Mononuclear cell (primary cell): ENCODE results near the gene FARS2. TPM values are rescaled to one million over a fixed set of nuclear protein-coding genes. Genes with fewer than 3 reads are reported as not detected.

Experiments
- H3K27me3 ChIP-seq: 2 replicates; pipeline ENCODE4 v1.6.0; 2011; ENCODE audit warnings: low read length, control low read depth; ENCODE audit not compliant: insufficient read depth
- H3K4me1 ChIP-seq: 2 replicates; pipeline ENCODE4 v1.5.1; 2011; ENCODE audit warnings: mild to moderate bottlenecking, low read length, control low read depth; ENCODE audit not compliant: insufficient read depth
- H3K4me3 ChIP-seq: 2 replicates; pipeline ENCODE4 v1.5.1; 2011; ENCODE audit warnings: mild to moderate bottlenecking, low read length, moderate library complexity
- H3K9me3 ChIP-seq: 2 replicates; pipeline ENCODE4 v1.5.1; 2011; ENCODE audit warnings: low read depth, mild to moderate bottlenecking, control low read depth, low read length
- total RNA-seq: library from RNA; depleted of rRNA; stranded (reverse); fragments of >200 nt; gene quantifications from one replicate; pipeline ENCODE4 v1.2.3, GENCODE V29; 2012

FARS2 gene
- total RNA-seq, 1 donor = 13.5 TPM

DNA sequence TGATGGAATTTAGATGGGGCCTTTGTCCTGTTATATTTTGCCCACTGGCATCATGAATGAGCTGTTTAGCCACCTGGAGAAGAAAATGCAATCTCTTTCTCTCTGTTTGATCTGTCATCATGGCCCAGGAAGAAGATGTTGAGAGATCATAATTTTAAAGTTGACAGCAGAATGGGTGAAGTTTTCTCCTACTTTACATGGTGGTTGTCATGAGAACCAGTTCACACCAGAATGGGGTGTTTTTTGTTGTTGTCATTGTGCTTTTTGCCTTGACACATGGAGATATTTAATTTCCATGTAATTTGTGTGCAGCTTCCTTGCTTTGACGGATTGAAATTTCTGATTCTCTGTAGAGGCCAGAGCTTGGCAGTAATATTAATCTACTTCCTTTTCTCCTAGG lies 122.5 kb downstream of the FARS2 start:
- no peak overlapping the region for H3K4me3 ChIP-seq
- H3K27me3 ChIP-seq = no peaks in the 10 kb centered on the region
- H3K4me1 ChIP-seq = no peaks in the 10 kb centered on the region
- no peaks in the 10 kb centered on the region for H3K9me3 ChIP-seq

DNA sequence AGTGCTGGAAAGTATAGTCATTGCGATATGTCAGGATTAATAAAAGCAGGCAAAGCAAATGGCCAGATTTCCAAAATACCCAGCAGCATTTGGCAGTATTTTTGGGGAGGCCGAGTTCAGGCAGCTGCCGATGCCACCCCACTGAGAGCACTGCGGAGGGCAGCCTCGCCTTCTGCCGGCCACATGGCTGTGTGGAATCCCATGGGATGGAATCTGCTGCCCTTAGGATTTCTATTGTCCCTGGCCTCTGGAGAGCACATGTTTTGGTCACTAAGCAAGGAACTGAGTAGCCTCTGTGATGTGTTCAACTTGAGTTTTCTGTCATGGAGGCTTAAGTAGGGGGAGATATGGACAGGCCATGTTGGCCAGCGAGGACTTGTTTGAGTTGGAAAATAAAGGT lies 123.0 kb downstream of the FARS2 start:
- Histone ChIP-seq H3K9me3 (no peaks in the 10 kb centered on the region), H3K4me1 (no peaks in the 10 kb centered on the region)

DNA sequence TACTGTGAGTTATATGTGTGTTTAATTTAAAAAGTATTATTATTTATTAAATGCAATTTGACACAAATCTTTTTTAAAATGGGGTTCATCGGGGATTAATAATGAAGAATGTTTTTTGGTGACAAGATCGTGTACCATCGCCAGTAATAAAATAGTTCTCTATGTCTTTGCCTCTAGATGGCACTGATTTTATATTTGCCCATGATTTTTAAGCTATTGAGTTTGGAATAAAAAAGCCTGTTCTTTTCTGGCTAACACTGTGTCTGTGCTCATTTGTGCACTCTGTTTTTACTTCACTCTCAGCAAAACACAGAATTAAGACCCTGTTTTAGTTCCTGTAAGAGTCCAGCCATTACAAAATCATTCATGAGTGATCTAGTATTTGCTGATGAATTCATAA lies 127.0 kb downstream of the FARS2 start:
- Histone ChIP-seq H3K27me3 (no peaks in the 10 kb centered on the region), H3K4me1 (no peaks in the 10 kb centered on the region), H3K4me3 (no peak overlapping the region), H3K9me3 (no peaks in the 10 kb centered on the region)

More for the DNA sequence above, 123.0 kb downstream of the FARS2 start:
- Histone ChIP-seq H3K27me3 (no peaks in the 10 kb centered on the region), H3K4me3 (no peak overlapping the region)

DNA sequence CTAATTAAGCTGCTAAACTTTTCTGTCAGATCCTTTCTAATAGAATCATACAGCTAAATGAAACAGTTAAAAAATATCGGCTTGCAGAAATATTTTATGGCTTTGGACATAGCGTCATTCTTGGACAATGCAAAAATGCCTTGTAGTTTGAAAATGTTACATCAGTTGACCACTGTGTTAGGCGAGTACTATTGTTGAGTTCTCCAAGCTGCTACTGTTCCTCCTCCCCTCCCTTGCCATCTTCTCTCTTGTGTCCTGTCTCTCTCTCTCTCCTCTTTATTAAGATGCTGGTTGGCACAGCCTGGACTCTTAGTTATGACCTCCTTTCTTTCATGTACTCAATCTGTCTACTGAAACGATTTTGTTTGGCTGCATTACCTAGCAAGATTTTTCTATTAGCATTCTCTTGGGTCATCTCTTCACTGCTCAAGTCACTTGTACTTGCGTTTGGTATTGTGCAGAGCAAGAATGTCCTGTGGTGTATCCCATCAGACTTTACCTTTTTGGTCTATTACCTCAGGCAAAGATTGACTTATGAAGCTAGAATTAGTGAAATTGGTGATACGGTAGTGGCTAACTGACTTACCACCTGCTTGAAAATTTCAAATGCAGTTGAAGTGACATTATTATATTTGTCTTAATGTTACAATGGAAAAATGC lies 127.9 kb downstream of the FARS2 start:
- Histone ChIP-seq H3K9me3 (no peaks in the 10 kb centered on the region), H3K4me3 (no peak overlapping the region), H3K4me1 (no peaks in the 10 kb centered on the region), H3K27me3 (no peaks in the 10 kb centered on the region)

DNA sequence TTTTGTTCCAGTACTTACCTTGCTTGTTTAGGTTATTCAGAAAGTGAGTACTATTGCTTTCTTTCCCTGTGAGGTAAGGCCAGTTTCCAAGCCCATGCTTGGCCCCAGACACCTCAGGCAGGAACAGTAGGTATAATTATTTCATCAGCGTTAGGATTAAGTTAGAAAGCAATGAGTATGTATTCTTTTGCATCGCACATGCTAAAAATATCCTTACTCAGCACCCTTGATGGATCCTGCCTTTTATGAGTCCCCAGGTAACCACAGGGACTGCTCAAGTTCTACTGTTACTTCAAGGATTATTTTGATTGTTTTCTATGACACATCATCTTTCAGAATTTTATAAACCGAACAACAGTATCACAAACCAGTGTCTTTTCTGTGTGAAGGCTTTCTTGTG lies 128.9 kb downstream of the FARS2 start:
- no peaks in the 10 kb centered on the region for H3K9me3 ChIP-seq
- H3K4me1 ChIP-seq = no peaks in the 10 kb centered on the region
- H3K27me3 ChIP-seq = no peaks in the 10 kb centered on the region
- H3K4me3 ChIP-seq = no peak overlapping the region

DNA sequence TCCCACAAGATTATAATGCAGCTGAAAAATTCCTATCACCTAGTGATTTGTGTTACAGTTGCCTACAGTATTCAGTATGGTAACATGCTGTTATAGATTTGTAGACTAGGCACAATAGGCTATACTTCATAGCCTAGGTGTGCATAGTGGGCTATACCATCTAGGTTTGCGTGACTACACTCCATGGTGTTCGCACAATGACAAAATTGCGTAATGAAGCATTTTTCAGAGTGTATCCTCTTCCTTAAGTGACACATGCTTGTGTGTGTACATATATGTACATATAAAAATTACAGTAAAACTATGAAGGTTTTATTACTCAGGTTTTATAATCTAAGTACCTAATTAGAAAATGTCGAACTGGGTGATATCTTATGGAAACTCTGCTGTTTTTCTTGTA lies 133.0 kb downstream of the FARS2 start:
- Histone ChIP-seq H3K4me3 (no peak overlapping the region), H3K4me1 (no peaks in the 10 kb centered on the region), H3K27me3 (no peaks in the 10 kb centered on the region), H3K9me3 (no peaks in the 10 kb centered on the region)

DNA sequence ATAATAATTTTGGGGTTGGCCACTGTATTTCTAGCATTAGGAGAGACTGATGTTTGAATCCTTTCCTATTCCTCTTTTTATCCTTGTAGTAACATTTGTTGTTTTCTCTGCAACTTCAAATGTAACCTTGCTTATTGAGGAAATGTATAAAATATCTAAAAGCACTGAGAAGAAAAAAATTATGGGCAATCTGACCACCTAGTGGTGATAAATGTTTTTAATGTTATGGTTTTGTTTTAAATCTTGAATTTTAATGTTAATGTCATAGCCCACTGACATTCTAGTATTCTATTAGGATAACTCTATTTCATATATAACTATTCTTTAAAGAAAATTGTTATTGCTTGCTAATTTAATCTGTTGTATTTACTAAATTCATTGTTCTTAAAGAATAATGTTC lies 134.4 kb downstream of the FARS2 start:
- Histone ChIP-seq H3K9me3 (no peaks in the 10 kb centered on the region), H3K27me3 (no peaks in the 10 kb centered on the region), H3K4me1 (no peaks in the 10 kb centered on the region), H3K4me3 (no peak overlapping the region)

DNA sequence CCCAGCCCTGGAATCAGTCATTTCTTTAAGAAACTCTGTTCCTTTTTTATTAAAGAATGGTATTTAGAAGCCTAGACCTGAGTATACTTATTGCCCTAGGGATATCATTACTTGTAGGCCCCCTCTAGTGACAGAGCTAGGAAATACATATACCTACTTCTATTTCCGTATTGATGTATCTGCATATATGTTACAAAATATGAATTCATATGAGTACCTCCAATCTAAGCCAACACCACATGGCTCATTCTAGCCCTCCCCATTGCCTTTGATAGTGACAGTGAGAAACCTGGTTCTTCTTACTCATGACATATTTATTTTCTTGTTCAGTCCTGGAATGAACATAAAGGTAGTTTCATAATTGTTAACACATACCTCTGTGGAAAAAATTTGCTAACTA lies 137.2 kb downstream of the FARS2 start:
- Histone ChIP-seq H3K4me1 (no peaks in the 10 kb centered on the region), H3K27me3 (no peaks in the 10 kb centered on the region), H3K9me3 (peaks cover 5% of the 10 kb centered on the region), H3K4me3 (no peak overlapping the region)

DNA sequence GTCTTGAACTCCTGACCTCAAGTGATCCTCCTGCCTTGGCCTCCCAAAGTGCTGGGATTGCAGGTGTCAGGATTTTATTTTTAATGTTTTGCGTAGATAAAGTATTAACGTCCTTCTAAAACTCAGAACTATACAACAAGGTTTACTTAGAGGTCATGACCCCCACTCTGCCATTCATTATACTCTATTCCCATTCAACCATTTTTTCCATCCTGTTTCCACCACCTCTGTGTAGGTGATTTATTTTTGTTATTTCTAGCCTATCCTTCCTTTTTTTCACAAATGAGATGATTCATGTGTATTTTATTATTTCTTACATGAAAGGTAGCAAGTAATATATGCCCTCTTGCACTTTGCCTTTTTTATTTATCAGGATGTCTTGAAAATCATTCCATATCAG lies 138.1 kb downstream of the FARS2 start:
- peaks cover 5% of the 10 kb centered on the region for H3K9me3 ChIP-seq
- no peaks in the 10 kb centered on the region for H3K27me3 ChIP-seq
- no peaks in the 10 kb centered on the region for H3K4me1 ChIP-seq
- no peak overlapping the region for H3K4me3 ChIP-seq

DNA sequence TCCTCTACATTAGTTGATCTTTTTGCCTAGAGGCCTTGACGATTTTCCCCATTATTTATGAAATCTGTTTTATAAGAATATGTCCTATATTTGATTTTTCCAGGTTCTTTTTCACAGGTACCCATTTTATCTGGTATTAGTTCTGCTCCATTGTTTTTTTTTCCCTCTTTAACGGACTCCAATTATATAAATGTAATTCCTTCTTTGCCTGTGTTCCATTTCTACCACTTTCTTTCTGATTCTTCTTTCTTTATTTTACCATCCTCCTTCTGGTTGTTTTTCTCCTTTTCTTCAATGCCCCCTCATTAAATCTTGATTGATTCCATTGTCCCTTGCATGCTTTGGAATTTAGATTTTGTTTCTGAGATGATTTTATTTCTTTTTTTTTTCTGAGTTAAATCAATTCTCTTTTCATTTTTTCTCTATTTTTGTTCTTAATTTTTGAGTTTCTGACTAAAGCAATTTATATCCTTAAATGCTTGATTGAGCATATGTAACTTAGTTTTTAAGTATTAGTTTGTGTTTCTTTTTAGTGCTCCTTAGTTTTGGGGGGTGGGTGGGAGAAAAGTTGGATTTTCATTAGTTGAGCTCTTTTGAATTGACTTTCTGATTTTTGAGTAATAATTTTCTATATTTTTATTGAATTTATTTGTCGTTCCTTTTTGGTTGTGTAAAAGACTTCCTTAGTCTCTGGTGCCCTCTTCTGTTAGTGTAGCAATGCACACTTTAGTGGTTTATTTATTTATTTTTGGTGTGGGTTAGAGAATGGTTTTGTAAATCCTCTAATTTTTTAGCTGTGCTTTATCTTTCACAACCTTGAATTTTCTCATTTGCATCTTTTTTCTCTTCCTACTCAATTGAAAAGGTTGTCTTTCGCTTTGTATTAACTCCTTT lies 140.8 kb downstream of the FARS2 start:
- no peaks in the 10 kb centered on the region for H3K4me1 ChIP-seq
- H3K4me3 ChIP-seq = no peak overlapping the region
- no peaks in the 10 kb centered on the region for H3K27me3 ChIP-seq
- peaks cover 5% of the 10 kb centered on the region for H3K9me3 ChIP-seq

DNA sequence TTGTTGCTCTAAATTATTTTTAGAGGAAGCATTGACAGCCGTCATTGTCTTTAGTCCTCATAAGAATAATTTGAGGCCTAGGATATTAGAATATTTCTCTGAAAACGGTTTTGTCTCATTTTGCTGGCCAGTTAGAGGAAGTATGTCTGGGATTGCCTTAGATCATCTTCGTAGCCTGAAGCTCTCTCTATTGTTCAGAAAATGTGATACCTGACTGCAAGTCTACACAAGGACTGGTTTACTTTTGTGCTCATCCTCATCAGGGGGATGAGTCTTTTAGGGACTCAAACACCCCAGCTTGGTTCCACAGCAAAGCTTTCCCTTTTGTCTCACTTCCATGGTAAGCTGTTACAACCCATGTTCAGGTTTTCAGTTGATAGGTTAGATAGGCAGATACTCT lies 141.8 kb downstream of the FARS2 start:
- H3K9me3 ChIP-seq = peaks cover 5% of the 10 kb centered on the region
- no peaks in the 10 kb centered on the region for H3K4me1 ChIP-seq
- no peaks in the 10 kb centered on the region for H3K27me3 ChIP-seq
- no peak overlapping the region for H3K4me3 ChIP-seq

DNA sequence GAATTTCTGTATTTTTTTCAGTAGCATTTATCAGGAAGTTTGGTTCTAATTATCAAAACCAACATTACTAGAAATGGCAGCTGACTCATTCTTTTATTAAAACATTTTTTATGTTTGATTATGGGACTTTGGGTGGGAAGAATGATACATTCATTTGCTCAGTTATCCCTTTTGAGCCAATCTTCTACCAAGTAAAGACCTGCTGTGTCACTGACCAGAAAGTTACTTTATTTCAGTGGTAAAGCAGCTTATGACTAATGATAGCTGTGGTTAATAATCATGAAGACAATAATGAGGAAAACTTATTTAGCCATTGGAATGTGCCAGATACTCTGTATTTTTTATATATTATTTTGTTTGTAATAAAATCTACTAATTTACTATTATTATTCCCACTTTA lies 142.3 kb downstream of the FARS2 start:
- Histone ChIP-seq H3K4me1 (no peaks in the 10 kb centered on the region), H3K4me3 (no peak overlapping the region), H3K27me3 (no peaks in the 10 kb centered on the region), H3K9me3 (peaks cover 5% of the 10 kb centered on the region)

DNA sequence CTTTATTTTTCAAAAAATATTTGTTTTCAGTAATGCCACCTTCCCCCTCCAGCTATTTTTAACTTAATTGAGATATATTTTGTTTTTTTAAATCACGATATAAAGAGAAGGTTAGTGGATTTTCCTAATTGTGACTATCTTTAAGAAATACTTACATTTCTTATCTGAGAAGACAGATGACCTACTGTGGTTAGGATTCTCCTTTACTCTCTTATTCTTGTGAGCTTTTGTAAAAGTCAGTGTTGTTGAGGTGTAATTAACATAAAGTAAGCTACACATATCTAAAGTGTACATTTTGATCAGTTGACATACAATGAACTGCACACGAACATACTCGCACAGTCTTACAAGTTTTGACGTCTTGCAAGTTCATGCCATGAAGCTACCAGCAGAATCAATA lies 144.7 kb downstream of the FARS2 start:
- Histone ChIP-seq H3K4me3 (no peak overlapping the region), H3K9me3 (peaks cover 5% of the 10 kb centered on the region), H3K27me3 (no peaks in the 10 kb centered on the region), H3K4me1 (no peaks in the 10 kb centered on the region)

DNA sequence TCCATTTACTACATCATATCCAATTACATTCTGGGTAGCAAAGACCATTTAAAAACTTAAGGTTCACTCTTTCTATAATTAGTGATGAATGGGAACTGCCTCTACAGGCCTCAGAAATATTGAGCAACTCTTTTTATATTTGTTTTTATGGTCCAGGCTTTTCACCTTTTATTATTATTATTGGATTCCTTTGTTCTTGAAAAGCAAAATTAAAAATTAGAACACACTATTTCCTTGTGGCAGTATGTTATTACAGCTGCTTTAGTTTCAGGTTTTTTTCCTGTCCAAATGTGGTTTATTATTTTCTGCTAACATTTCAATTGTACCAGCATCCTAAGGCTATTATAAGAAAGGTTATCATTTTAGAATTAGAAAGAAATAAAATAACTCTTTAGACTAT lies 150.1 kb downstream of the FARS2 start:
- Histone ChIP-seq H3K4me3 (no peak overlapping the region), H3K27me3 (no peaks in the 10 kb centered on the region), H3K9me3 (no peaks in the 10 kb centered on the region), H3K4me1 (no peaks in the 10 kb centered on the region)

DNA sequence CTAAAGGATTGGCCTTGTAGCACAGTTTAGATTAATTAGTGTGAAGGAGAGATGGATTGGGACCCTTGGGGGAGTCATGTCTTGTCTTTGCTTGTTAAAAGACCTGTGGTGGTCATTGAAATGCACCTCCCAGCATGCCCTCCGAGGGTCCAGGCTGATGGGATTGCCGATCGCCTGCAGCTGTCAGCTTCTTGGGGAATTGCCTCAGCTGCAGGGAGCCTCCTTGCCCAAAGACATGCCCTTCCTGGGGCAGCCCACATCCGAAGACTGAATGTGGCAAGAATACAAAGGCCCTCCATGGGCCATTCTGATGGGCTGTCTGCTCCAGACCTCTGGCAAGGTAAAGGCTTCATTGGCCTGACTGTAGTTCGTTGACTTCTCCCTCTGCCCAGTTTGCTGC lies 150.7 kb downstream of the FARS2 start:
- Histone ChIP-seq H3K9me3 (no peaks in the 10 kb centered on the region), H3K27me3 (no peaks in the 10 kb centered on the region), H3K4me1 (no peaks in the 10 kb centered on the region), H3K4me3 (no peak overlapping the region)

DNA sequence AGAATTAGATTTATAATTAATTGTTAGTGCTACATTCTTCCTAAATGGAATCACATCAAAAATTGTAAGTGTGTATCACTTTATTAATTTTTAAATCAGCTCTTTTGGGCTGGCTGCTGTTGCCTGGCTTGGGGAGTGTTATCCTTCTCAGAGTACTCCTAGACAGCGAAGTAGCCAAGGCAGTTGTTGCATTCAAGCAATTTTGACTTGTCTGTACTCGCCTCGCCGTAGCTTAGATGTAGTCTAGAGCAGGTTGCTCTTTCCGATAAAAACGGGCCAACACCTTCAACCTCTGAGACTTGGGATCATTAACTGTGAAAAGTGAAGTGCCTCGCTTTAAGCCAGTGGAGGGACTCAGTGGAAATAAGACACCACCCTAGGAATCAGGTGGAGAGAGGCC lies 151.3 kb downstream of the FARS2 start:
- H3K27me3 ChIP-seq = no peaks in the 10 kb centered on the region
- no peaks in the 10 kb centered on the region for H3K9me3 ChIP-seq
- no peaks in the 10 kb centered on the region for H3K4me1 ChIP-seq
- H3K4me3 ChIP-seq = no peak overlapping the region
